ENCODE data around the gene FAM217B.

FAM217B gene

DNA sequence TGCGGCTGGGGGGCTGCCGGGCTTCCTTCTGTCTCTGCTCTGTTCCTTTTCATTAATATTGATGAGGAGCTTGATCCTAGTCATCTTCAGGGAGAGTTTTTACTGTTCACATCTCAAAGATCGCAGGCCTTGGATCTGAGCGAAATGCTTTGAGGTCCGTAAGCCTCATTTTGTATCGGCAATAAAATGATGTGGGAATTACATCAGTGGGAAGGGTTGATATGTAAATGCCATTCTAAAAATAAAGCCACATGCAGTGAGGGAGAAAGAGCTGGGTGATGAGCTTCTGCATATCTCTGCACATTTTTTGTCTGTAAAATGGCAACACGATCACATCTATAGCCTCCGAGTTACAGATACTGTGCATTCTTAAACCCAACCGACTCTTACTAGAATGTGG lies 42.9 kb downstream of the FAM217B start:
- no peak for DNase-seq

DNA sequence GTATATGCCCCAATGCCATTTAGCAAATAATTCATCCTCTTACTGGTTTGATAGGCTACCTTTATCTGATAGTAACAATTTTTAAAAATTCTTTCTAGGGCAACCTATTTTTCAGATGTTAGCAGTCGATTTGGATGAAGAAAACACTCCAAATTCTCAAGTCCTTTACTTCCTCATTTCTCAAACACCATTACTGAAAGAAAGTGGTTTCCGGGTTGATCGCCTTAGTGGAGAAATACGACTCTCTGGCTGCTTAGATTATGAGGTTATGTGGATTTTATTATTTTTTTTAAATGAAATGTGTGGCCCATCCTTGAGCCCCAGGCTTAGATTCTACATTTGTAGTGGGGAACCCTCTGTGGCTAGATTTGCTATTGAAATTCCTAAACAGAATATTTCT lies 44.4 kb downstream of the FAM217B start:
- DNase-seq = no peak

DNA sequence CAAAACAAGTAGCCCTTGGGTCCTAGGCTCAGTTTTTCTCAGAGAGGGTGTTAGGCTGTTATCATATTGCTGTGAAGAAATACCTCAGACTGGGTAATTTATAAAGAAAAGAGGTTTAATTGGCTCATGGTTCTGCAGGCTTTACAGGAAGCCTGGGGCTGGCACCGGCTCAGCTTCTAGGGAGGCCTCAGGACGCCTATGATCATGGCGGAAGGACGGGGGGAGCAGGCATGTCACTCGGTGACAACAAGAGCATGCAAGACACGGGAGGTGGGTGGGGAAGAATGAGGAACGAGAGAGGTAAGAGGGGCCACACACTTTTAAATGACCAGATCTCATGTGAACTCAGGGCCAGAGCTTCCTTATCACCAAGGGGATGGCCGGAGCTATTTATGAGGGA lies 45.0 kb downstream of the FAM217B start:
- no peak for DNase-seq

DNA sequence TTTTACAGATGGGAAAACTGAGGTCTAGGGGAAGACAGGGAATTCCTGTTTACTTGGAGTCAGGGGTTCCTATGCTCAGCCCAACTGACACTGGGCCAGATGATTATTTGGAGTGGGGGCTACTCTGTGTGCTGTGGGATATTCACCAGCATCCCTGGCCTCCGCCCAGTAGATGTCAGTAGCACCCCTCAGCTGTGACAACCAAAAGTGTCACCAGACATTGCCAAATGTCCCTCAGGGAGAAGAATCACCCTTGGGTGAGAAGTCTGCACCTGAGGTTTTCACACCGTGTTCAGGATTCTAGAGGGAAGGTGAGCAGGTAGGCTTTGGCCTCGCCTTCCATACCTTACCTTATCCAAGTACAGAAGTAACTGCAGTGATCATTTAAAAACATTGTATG lies 45.7 kb downstream of the FAM217B start:
- no peak for DNase-seq

DNA sequence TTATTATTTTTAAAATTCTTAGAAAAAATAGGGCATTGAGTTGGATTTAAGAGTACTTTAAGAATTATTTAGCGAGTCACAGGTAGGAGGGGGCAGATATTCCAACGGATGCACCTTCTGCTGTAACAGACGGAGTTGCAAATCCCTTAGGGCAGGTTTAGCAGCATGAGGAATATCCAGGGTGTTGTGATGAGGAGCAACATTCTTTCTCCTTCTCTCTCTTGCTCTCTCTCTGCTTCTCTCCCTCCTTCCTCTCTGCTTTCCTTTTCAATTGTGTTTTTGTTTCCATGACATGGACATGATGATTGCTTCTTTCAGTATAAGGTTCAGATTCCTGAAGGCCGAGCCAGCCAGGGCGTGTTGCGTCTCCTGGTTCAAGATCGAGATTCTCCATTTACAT lies 46.9 kb downstream of the FAM217B start:
- DNase-seq = no peak

DNA sequence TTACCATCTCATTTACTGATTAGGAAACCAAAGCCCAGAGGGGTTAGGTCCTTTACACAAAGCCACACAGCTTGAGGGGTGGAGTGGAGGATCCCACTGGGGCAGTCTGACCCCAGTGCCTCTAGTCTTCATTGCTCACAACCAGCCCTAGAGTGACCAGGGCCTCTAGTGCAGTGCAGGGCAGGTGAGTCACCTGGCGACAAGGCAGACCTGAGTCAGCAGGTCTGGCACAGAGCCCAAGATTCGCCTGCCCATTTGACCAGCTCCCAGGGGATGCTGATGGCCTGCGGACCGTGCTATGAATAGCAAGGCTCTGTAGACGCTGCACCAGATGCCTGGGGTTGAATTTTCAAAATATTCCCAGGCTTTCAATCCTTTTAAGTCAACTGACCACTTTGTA lies 48.0 kb downstream of the FAM217B start:
- DNase-seq = no peak

DNA sequence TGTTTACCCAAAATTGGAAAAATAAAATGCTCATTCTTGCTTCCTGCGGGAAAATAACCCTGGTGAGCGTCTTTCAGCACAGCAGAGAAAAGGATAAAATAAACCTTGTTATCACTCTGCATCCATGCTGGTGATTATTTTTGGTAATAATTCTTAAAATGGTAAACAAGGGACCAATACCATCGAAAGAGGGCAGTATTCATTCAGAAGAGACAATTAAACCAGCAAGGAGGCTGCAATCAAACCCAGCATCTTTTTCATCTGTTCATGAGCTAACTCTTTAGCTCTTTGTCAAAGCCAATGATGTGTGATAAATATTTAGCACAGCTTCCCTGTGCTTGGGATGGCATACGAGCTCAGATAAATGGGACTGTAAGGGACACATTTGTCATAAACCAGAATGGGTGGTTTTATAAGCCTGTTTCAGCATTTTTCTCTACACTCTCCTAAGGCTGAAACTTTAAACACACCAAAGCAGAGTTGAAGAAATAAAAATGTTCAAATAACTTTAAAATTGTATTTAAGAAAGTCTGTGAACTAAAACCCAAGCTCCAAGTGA lies 52.4 kb downstream of the FAM217B start:
- DNase-seq = no peak

DNA sequence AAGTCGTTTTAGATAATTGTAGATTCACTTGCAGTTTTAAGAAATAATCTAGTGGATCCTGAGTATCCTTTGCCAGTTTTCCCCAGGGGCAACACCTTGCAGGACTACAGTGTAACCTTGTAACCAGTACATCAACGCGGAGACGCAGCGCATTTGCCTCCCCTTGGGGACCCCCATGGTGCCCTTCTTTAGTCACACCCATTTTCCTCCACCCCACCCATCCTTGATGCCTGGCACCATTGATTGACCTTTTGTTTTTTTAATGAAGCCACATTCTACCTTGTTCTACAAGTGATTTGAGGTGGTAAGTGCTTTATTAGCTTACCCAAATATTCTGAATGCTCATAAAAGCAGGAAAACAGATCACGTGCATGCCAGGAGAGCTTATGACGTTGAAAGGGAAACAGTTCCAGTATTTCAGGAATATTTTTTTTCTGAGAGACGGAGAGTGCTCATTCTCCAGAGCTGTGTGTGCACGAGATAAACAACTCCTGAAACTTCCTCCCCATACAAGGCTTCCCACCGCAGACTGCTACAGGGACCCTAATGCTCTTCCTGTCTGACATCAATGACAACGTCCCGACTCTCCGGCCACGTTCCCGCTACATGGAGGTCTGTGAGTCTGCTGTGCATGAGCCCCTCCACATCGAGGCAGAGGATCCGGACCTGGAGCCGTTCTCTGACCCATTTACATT lies 53.7 kb downstream of the FAM217B start:
- no peak for DNase-seq

DNA sequence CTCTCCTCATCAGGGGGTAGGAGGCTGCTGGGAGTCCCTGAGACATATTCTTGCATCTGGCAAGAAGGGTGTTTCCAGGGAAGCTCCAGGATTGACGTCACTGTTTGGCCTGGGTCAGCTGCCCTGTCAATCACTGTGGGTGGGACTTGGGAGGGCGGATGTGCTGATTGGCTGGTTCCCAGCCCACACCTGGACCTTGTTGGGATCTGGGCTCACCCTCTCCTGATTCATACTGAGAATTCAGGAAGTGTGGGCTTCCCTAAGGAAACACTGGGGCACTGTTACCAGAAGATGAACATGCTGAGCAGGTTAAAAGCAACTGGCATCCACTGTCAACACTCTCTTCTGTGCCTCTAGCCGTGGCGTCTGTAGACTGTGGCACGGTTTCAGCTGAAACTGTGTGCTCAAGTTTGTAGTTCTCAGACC lies 54.5 kb downstream of the FAM217B start:
- DNase-seq = no peak

DNA sequence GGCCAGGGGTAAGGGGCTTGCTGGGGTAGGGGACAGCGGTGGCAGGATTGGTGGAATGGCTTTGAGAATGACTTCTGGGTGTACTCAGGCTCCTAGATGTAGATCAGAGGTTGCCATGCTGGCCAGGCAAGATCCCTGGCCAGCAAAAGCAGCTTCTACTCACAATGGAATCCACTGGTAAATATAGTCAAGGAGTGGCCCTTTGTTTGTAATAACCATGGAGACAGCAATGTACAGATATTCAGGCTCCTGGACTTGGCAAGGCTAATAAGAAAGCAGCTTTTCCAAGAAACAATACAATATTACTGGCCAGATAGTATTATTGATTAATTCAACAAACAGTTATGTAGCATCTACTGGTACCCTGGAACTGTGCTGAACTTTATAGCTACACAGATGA lies 55.9 kb downstream of the FAM217B start:
- no peak for DNase-seq

DNA sequence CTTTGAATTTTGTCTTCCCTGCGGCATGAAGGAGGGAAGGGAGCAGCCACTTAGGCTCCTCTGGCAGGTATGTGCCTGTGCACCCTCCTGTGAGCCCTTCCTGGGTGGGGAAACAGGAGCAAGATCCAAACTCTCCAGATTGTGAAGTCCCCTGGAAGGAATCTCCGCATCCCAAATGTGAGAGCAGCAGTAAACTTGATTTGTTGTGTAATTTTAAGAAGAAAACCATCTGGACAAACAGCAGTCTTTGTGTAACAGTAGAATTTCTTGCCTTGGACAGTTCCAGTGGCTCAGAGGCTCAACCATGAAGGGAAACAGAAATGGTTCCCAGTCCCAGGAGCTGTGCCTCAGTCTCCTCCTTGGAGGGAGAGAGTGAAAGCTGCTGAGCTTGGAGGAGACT lies 57.7 kb downstream of the FAM217B start:
- DNase-seq = no peak

Measured in effector CD4-positive, alpha-beta T cell (primary cell).